RWPE1 (cell line): ENCODE results near the gene F2R.
A peak's percentile ranks its signal among the peaks of the same experiment; 100 is the strongest.

Experiments
- CTCF ChIA-PET: fragments of 350-600 bp; sonication (Branson Sonifier 250); formaldehyde crosslinking; extraction: SDS; loops from one replicate; lab custom pipeline; 2021; lab: Yijun Ruan, JAX
- POLR2A ChIA-PET: fragments of 400-600 bp; formaldehyde crosslinking; extraction: SDS; loops from one replicate; lab custom pipeline; 2020; ENCODE audit warnings: antibody characterized with exemption; ENCODE audit not compliant: low non-redundant PET; lab: Yijun Ruan, JAX
- DNase-seq: peaks from one replicate; pipeline ENCODE4 v3.0.0; 2012; ENCODE audit warnings: low spot score
- H3K27ac ChIP-seq: fragments of 450-650 bp; 2 replicates; pipeline ENCODE4 v1.5.1; 2017
- TF ChIP-seq, protein P1 (sequence below): fragments of 450-650 bp; conservative IDR thresholded peaks from 2 replicates; pipeline ENCODE4 v1.5.1; 2017; ENCODE audit warnings: low read depth, mild to moderate bottlenecking

Gene F2R

GRCh38 chr5:76690037-76690679 is 25.8 kb upstream of the F2R start:
- CTCF ChIA-PET: interaction anchor here (0.8 to 1.5 kb wide), 2 partner anchors 19 to 84 kb away, joined by 3 to 6 read pairs; no protein-coding TSS in a partner anchor
- POLR2A ChIA-PET: no interaction called here
- H3K27ac ChIP-seq: no peak overlapping the region
- TF ChIP-seq, protein P1, sequence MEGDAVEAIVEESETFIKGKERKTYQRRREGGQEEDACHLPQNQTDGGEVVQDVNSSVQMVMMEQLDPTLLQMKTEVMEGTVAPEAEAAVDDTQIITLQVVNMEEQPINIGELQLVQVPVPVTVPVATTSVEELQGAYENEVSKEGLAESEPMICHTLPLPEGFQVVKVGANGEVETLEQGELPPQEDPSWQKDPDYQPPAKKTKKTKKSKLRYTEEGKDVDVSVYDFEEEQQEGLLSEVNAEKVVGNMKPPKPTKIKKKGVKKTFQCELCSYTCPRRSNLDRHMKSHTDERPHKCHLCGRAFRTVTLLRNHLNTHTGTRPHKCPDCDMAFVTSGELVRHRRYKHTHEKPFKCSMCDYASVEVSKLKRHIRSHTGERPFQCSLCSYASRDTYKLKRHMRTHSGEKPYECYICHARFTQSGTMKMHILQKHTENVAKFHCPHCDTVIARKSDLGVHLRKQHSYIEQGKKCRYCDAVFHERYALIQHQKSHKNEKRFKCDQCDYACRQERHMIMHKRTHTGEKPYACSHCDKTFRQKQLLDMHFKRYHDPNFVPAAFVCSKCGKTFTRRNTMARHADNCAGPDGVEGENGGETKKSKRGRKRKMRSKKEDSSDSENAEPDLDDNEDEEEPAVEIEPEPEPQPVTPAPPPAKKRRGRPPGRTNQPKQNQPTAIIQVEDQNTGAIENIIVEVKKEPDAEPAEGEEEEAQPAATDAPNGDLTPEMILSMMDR: no peak
- DNase-seq: no peak

- peak overlapping the region; percentile 62 for H3K27ac ChIP-seq
- TF ChIP-seq, protein P1: no peak
- CTCF ChIA-PET: interaction anchor here (1.1 to 1.5 kb wide), 3 partner anchors 63 to 89 kb away, joined by 3 to 7 read pairs (median 6); no protein-coding TSS in a partner anchor
- POLR2A ChIA-PET: no interaction called here
- no peak for DNase-seq
Observed at GRCh38 chr5:76690704-76691466, 25.0 kb upstream of the F2R start.

DNA sequence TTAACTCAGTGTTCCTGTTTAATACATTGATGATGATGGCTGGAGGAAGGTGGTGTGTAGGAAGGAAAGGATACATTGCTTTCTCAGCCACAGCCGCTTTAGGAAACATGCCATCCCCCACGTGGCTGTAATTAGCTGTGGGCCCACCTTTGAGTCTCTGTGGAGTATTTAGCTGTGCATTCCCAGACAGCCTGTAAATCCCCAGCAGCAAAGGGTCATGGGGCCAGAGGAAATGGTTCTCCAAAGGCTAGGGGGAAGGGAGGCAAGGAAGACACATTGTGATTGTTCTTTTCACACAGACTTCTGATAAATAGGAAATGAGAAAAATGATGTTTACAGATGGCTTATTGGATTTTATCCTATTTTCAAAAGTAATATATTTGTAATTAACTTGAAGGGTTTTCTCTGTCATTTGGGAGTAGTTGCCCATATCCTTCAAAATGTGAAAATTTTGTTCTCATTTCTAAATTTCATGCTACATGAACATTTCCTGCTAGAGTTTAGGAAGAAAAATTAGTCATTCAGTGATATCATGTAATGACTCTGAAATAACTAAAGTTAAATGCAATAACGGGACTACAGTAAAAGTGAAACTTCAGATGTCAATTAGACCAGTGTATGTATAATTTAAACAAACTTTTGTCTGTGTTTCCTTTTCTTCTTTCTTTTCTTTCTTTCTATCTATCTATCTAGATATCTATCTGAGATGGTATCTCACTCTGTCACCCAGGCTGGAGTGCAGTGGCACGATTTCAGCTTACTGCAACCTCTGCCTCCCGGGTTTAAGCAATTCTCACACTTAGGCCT is 24.3 kb upstream of the F2R start:
- TF ChIP-seq, protein P1: no peak
- DNase-seq: no peak
- CTCF ChIA-PET: interaction anchor here (1.1 to 1.4 kb wide), 2 partner anchors 64 to 90 kb away, joined by 3 to 7 read pairs; no protein-coding TSS in a partner anchor
- POLR2A ChIA-PET: no interaction called here
- peak overlapping the region; percentile 62 for H3K27ac ChIP-seq

DNA sequence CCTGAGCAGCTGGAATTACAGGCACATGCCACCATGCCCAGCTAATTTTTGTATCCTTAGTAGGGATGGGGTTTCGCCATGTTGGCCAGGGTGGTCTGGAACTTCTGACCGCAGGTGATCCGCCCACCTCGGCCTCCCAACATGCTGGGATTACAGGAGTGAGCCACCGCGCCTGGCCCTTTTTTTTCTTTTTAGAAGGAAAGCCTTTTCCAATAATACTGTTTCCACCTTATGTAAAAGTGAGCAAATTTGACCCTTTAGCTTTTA is 23.7 kb upstream of the F2R start:
- CTCF ChIA-PET: interaction anchor here (1.1 to 1.4 kb wide), 2 partner anchors 64 to 90 kb away, joined by 3 to 7 read pairs; no protein-coding TSS in a partner anchor
- peak overlapping the region; percentile 62 for H3K27ac ChIP-seq
- no peak for DNase-seq
- POLR2A ChIA-PET: no interaction called here
- TF ChIP-seq, protein P1: no peak

DNA sequence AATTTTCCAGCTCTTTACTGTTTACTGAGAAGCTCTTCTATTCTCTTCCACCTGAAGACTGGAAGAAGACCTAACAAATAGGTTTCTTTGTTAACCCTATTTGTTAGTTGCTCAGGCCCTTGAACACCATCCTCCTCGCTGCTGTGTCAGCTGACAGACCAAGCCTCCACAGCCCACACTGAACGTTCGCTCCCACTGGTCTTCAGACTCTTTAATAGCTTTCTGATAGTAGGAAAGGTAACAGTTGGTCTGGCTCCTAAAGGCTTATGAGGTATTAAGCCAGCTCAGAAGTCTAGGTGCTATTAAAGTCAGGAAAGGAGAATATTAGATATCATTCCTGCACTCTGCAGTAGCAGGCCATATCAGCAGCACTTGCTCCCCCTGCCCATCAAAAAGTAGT is 23.3 kb upstream of the F2R start:
- POLR2A ChIA-PET: no interaction called here
- DNase-seq: no peak
- H3K27ac ChIP-seq: no peak overlapping the region; the same call in 1 of the 2 replicates
- TF ChIP-seq, protein P1: no peak
- CTCF ChIA-PET: interaction anchor here (1.4 kb wide), 1 partner anchor 91 kb away, joined by 7 read pairs; no protein-coding TSS in a partner anchor

- CTCF ChIA-PET: interaction anchor here (0.7 kb wide), 1 partner anchor 50 kb away, joined by 4 read pairs; no protein-coding TSS in a partner anchor
- POLR2A ChIA-PET: no interaction called here
- no peak for DNase-seq
- TF ChIP-seq, protein P1: no peak
- H3K27ac ChIP-seq: no peak overlapping the region
Observed at GRCh38 chr5:76693141-76693540, 22.8 kb upstream of the F2R start.
